CD4-positive, alpha-beta T cell treated with Interleukin-6 for 4 hours (primary cell): ENCODE measurements around the gene GNG13.

ENCODE experiments used
- DNase-seq: peaks from one replicate; pipeline ENCODE4 v3.0.0-alpha.2; 2020; ENCODE audit warnings: mixed read lengths

The GNG13 gene

DNA sequence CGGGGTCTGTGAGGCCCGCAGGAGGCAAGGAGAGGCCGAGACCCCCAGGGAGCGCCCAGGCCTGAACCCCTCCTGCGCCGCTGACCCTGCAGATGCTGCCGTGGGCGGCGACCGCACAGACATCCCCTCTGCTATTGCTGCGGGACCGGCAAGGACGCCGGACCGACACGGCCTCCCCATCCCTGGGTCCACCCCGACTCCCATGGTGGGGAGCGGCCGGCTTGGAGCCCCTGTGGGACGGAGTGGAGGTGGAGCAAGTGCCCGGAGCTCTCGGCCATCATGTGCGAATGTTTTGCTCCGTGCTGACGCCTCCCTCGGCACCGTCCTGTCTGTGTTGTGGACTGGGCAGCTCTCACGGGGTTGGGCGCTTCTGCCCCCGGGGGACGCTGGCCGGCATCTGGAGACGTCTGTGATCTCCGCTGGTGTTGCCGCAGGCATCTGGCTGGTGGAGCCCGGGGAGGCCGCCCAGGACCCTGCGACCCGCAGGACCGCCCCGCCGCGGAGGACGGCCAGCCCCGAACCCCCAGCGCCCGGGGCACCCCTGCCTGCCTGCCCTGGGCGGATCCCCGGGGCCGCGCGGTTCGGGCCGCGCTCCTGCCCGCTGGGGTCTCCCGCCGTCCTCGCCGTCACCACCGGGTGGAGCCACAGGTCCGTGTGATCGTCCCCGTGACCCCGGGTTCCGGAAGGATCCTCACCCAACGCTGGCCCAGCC, 12.8 kb upstream of the GNG13 start:
- peak; percentile 68 for DNase-seq

DNA sequence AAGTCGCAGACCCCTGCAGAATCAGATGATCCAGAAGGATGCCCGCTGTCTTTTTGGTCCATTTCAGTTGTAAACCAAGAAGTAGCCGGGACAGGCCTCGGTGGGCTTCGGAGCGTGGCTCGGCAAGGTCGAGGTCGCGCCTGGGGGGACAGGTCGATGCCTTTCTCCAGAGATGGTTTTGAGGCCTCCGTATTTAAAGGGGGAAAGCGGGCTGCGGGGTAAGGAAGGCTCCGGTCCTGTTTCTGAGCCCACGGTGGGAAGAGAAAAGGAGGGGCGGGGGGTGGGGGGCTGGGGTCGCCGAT, 7.5 kb upstream of the GNG13 start:
- no peak for DNase-seq

DNA sequence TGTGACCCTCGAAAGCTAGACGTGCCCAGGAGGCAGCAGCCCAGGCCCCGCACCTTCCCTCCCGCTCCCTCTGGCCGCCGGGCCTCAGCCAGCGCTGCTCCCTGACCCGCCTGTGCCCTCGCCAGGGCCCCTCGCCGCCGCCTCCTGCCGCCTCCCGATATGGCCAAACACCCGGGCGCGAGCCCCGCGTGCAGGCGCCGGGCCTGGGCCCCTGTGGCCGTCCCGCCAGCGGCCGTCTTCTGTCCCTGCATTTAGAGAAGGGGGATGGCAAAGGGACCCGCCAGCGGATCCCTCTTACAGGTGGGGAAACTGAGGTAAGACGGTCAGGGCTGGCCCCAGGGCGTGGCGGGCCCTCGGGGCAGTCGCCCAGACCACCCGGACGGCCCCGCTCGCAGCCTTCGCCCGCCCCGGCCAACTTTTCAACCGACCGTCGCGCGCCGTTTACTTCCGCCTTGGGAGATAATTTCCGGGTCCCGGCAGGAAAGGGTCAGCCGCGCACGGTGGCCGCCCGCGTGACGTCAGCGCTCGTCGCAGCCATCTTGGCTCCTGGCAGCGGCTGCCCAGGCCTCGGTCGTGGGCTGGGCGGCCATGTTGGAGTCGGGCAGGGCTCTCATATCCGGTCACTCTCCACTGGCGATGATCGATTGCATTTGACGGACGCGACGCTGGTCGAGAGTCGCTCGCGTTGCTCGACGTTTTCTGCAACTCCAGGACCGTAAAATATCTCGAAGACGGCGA, 7.0 kb upstream of the GNG13 start:
- DNase-seq: peak; percentile 90

DNA sequence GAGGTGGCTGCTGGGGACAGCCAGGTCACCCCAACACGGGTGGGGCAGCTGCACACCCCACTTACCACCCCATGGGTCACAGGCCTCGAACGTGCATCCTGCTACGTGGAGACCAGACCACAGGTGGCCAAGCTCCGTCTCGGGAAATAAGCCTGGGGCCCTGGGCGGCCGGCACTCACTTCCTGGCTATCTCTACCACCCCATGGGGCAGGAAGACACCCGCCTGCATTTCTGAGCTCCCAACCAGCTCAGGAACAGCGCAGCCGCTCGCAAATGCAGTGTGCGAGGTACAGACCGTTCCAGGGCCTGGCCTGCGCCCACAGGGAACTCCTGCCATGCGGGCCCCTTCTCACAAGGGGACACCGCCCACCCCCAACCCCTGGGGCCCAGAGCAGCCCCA, 4.9 kb upstream of the GNG13 start:
- DNase-seq: no peak

DNA sequence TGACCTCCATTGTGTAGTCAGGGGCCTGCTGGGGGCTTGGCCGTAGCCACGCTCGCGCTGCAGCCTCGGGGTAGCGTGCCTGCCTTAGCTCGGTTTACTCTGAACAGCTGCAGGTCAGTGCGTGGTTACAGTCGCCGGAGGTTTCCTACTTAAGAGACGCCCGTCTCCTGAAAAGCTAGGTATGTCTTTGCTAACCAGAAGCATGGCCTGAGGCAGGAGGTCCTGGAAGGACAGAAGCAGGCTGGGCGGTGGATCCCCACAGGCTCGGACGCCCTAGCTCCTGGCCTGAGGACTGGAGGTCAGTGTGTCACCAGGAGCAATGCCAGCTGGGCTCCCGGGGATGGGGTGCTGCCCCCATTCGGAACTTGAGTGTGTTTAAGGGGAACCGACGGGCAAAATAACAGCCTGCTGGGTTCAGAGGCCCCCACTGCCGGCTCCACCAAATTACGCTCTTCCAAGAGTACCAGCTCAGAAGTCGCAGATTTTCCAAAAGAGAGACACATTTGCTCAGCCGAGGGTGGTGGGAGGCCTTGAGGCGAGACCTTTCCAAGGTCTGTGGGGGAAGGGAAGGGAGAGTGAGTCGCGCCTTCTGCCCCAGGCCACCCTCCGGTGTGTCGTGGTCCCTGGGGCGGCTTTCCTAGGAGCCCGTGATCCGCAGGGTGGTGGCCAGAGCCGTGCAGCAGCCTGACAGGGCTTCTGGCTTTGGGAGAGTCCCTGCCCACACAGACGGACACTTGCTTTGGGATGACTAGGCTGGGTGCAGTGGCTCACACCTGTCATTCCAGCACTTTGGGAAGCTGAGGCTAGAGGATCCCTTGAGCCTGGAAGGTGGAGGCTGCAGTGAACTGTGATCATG, 3.9 kb upstream of the GNG13 start:
- DNase-seq: no peak

DNA sequence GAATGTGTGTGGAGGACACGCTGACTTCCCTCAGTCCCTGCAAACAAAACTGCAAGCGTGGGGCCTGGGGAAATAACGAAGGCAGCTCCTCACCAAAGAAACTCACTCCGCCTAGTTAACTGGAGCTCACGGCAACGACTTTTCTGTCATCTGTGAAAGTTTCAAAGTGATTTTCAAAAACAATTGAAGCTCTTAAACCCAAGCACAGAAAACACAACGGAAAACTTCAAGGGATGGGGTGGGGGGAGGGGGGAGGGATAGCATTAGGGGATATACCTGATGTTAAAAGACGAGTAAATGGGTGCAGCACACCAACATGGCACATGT, 3.2 kb upstream of the GNG13 start:
- no peak for DNase-seq

DNA sequence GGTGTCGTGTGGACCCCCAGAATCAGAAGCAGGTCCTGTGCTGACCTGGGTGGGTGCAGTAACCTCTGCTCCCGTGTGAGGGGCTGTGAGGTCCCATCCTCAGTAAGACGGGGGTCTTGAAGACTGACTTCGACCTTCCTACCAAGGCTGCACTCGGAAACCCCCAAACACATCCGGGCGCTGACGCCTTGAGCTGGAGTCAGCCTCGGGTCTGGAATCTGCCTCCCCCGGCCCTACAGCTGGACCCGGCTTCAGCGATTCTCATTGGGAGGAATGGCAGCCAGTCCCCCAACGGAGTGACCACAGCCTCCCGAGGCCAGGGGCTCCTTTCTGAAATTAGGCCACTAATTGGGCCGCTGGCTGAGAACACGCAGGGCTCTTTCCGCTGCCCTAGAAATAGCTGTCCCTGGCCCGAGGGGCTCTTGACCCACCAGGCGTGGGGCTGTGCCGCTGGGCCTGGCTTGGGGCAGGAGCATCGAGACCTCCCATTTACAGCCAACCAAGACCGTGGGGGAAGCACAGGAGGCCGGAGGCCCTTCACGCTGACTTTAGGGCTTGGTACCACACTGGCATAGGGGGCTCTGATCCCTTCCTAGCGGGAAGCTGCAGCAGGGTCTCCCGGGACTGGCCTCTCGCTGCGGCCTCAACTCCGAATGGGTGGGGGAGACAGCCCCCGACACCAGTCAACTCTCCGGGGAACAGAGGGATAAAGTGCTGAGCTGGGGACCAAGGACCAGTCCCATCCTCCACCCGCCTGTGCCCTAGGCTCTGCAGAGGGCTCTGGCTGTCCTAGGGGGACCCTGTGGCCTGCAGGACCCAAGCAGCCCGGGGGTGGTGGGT, 2.6 kb upstream of the GNG13 start:
- DNase-seq: no peak

DNA sequence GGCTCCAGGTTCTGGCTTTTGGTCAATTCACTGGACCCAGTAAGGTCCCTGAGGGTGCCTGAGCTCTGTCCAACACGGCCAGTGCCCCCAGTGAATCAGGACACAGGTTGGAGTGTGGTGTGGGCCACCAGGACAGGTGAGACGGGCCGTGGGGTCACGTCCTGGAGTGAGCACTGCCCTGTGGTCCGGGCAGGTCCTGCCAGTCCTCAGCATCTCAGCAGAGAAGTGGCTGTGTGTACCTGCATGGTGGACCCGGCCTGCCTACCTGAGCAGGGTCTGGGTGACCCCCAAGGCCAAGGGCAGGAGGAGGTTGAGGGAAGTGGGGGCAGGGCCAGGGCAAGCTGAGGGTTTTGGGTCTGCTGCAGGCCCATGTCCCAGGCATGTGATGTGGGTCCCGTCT, 1.9 kb upstream of the GNG13 start:
- no peak for DNase-seq

DNA sequence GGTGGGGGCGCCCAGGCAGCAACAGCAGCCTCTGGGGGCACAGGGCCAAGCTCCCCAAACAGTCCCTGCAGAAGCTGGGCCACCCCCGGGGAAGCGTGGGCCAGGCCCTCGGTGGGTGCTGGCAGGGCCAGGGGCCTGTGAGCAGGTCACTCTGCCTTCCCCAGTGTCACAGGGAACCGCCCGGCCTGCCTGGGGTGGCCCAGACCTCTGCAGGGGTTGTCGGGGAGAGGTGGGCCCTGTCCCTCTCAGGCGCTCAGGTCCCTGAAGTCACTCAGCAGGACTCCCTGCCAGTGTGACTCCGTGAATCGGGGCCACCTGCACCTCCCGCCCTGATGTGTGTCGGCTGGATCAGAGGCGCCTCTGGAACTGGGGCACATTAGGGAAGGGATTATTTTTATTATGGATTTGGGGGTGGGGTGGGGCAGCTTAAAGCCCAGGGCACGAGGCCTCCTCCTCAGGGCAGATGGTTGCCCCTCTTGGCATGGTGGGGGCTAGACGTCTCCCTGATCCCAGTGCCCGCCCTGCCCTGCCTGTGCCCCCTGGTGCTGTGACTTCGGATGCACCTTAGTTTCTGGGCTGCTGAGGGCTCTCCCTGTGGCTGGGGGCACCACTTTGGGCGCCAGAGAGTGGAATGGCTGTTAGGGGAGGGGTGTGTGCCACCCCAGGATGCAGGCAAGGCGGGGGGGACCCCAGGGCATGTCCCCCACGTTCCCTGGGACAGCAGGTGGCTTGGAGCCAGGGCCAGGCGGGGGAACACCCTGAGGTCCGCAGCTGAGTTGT, 1.2 kb upstream of the GNG13 start:
- DNase-seq: no peak

DNA sequence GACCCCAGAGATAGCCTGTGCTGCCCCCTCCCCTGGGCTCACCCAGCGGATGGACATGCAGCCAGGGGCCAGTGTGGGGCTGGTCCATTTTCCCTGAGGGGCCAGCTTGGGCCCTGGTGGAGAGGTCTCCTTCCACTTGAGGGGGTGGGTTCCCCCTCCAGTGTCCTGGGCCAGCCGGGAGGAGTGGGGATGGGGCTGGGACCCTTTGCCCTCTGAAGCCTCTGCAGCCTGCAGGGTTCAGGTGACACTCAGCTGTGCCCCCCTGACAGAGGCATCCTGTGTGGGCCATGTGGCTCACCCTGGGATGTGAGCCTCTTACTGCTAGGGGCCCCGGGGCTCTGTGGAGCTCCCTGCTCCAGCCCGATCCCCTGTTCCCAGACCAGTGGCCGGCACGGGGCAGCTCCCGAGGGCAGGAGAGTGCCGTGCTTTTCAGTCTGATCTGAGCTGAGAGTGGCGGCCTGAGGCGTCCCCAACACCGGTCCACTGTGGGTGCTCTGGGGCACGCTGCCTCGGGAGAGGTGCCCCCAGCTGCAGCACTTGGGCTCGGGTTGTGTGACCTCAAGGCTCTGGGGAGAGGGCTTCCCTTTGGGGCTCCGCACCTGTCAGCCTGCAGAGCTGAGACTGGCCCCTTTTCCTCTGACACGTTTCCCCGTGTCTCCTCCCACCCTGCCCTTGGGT, 439 bp upstream of the GNG13 start:
- DNase-seq: no peak

DNA sequence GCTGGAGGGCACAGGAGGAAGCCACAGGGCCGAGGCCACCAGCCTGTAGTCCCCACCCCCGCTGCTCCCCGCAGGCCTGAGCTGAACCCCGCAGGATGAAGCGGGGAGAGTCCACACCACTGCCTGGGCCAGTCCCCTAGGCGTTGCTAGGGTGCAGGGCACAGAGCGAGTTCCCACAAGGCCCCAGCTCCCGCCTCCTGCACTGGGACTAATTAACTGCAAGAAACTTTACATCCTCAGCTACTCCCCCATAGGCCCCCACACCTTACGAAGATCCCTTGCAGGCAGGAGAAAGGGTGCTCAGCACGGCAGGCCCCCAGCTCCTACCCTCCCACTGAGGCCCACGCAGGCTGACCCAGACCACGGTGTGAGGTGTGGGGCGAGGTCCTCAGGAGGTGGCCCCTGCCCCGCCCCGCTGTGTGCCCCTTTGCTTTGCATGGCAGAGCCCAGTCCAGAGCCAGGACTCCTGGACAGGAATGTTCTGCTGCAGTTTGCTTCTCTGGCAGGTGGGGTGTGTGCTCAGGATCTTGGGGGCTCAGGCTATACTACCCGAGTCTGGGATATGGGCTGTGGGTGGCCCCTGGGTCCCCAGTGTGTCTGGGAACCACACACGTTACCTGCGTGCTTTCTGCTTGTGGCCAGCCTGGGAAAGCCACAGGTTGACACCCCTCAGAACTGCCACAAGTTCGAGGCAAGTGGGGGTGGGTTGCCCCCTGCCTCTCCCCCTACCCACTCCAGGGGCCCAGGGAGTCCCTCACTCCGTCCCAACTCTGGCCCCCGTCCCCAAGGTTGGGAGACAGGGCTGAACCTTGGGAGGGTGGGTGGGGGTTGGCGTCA, 1.2 kb downstream of the GNG13 start:
- no peak for DNase-seq

DNA sequence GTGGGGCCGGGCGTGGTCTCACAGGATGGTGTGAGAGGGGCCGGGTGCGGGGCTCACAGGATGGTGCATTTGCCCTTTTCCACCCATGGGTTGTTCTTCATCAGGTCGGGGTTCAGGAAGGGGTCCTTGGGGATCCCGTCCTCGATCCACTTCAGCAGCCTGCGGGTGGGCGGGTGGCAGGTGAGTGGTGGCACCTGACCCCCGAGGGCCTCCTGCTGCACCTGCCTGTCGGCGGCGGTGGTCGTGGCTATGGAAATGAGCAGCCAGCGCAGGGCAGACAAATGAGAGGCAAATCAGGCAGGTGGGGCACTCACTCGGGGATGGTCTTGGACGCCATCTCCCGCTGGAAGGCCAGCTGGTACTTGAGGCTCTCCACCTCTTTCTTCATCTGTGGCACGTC, 1.9 kb downstream of the GNG13 start:
- DNase-seq: no peak

DNA sequence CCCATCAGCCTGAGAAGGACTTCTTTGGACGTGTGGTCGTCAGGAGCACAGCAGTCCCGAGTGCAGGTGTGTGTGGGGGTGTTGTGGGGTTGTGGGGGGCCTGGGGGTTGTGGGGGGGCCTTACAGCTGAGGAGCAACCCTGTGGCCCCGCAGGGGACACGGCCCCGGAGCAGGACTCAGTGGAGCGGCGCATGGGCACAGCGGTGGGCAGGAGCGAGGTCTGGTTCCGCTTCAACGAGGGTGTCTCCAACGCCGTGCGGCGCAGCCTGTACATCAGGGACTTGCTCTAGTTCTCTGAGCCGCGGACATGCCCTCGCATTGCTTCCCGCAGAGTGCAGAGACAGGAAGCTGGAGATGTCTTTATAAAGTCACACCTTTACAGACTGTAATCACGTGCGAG, 2.8 kb downstream of the GNG13 start:
- no peak for DNase-seq

DNA sequence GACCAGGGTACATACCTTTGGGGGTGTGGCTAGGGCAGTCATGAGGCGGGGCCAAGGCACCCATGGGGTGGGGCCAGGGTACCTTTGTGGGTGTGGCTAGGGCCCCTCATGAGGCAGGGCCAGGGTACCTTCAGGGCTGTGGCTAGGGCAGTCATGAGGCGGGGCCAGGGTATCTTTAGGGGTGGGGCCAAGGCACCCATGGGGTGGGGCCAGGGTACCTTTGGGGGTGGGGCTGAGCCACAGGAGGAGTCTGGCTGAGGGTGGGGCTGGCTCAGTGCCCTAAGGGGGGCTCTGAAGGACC, 3.5 kb downstream of the GNG13 start:
- DNase-seq: no peak

DNA sequence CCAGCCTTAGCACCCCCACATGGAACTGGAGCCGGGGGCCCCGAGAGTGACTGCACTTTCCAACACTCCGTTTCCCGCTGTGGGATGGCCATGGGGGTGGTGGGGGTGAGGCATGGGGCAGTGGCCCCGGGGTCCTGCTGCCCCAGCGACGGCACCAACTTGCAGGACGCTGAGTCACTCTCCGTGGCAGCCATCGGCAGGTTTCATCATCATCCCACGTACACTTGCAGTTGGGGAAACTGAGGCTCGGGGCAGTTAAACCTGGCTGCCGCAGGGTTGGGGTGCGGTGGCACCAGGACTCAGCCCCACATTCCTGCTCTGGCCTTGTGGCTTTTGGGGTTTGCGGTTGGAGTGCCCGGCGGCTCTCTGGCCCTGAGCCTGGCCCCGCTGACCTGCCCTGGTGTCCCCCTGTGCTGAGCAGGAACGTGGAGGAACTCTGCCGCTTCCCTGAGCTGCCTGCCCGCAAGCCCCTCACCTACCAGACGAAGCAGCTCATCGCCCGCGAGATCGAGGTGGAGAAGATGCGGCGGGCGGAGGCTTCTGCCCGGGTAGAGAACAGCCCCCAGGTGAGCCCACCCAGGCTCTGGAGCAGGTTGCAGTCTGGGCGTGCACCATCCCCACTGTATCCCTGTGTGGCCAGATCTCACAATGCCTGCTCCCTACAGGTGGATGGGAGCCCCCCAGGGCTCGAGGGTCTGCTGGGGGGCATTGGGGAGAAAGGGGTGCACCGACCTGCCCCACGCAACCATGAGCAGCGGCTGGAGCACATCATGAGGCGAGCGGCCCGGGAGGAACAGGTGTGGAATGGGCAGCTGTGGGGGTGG, 4.0 kb downstream of the GNG13 start:
- no peak for DNase-seq

DNA sequence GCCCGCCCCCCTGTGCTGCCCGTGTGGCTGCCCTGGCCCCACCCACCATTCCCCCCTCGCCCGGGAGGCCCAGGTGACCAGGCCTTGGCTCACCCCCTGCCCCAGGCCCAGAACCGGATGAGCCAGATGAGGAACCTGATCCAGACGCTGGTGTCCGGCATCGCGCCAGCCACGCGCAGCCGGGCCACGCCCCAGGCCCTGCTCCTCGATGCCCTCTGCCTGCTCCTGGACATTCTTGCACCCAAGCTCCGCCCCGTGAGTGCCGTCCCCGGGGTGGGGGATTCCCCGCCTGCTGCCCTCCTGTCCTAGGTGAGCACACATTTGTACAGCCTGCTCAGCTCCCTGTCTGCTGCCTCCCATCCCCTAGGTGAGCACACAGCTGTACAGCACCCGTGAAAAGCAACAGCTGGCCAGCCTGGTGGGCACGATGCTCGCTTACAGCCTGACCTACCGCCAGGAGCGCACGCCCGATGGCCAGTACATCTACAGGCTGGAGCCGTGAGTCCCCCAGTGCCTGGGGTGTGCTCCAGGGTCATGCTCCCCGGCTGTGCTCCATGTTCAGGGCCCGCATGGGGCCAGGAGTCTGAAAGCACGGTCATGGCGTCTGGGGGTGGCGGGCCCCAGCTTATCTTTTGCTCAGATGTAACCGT, 4.8 kb downstream of the GNG13 start:
- DNase-seq: no peak

DNA sequence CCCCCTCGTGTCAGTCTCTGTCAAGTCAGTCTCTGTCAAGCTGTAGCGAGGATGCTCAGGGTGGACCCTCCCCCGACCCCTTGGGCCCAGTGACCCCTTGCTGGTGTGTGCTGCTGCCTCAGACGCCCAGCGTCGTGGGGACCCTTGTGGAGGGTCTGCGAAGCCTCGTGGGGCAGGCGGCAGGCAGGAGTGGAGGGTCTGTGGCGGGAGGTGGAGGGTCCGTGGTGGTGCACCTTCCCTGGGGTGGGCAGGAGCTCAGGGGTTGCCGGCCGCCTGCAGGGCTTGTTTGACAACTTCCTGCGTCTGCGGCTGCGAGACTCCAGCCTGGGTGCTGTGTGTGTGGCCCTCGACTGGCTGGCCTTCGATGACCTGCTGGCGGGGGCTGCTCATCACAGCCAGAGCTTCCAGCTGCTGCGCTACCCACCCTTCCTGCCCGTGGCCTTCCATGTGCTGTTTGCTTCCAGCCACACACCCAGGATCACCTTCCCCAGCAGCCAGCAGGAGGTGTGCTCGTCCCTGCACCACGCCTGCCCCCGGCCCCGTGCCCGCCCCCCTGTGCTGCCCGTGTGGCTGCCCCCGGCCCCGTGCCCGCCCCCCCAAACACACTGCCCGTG, 5.6 kb downstream of the GNG13 start:
- DNase-seq: no peak

DNA sequence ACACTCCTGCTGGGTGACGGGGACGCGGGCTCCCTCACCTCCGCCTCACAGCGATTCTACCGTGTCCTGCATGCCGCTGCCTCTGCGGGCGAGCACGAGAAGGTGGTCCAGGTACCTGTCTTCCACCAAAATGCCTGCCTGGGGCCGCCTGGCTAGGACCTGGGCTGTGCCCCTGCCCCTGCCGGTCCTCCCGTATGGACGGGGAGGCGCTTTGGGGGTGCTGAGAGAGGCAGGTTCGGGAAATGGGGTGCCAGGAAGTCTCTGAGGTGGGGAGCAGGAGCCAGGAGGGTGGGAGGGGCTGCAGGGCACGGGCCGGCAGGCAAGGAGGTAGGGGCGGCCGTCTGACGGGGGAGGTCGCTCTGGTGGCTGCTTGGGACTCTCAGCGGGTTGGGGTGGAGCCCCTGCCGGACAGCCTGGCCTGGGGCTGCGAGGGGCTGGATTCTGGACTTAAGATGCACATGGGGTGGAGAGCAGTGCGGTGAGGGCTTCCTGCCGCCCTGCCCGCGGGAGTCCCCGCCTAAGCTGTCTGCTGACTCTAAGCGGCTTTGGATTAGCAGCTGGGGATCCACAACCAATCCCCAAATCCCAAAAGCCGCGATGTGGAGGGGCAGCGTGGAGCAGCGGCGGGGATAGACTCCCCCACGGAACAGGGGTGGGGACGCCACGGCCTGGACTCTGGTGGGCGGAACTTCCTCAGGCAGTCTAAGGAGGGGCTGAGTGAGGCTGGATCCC, 6.3 kb downstream of the GNG13 start:
- DNase-seq: no peak
